ENCODE results near the gene PTPRK.
"Not testable (repeated sequence)": the region's sequence is repeated elsewhere in the genome, so short reads cannot be mapped to it uniquely, and the experiment has no call there.

The PTPRK gene

DNA sequence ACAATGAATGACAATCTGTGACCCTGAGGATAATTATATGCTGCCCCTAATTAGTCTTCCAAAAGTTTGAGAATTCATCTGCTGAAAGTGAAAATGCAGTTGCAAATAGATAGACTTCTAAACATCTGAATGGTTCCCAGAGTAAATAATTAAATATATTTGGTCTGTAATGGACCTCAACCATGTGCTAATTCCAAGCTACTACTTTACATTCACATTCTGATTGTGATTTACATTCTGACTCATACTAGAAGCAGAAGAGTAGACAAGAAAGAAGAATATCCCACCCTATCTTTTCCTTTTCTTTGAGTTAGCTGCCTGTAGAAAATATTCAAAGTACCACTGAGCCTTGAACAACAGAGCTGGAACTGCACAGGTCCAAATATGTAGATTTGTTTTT lies 80.8 kb downstream of the PTPRK start:
- no peaks in the 10 kb centered on the region for H3K36me3 ChIP-seq
- no peaks in the 10 kb centered on the region for H3K4me1 ChIP-seq (ENCODE audit: control insufficient read depth in 1 of 2, insufficient read depth in 1 of 2, low read depth in 1 of 2, low read length in 1 of 2)
- TF ChIP-seq, protein P1, sequence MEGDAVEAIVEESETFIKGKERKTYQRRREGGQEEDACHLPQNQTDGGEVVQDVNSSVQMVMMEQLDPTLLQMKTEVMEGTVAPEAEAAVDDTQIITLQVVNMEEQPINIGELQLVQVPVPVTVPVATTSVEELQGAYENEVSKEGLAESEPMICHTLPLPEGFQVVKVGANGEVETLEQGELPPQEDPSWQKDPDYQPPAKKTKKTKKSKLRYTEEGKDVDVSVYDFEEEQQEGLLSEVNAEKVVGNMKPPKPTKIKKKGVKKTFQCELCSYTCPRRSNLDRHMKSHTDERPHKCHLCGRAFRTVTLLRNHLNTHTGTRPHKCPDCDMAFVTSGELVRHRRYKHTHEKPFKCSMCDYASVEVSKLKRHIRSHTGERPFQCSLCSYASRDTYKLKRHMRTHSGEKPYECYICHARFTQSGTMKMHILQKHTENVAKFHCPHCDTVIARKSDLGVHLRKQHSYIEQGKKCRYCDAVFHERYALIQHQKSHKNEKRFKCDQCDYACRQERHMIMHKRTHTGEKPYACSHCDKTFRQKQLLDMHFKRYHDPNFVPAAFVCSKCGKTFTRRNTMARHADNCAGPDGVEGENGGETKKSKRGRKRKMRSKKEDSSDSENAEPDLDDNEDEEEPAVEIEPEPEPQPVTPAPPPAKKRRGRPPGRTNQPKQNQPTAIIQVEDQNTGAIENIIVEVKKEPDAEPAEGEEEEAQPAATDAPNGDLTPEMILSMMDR (IDR thresholded peaks at IDR 0.05): no peak
- H3K4me3 ChIP-seq (ENCODE audit: low read depth in 1 of 2, low read length in 1 of 2): no peak overlapping the region
- no peak overlapping the region for H3K27ac ChIP-seq
- H3K27me3 ChIP-seq: no peaks in the 10 kb centered on the region
- H3K9me3 ChIP-seq: no peaks in the 10 kb centered on the region

DNA sequence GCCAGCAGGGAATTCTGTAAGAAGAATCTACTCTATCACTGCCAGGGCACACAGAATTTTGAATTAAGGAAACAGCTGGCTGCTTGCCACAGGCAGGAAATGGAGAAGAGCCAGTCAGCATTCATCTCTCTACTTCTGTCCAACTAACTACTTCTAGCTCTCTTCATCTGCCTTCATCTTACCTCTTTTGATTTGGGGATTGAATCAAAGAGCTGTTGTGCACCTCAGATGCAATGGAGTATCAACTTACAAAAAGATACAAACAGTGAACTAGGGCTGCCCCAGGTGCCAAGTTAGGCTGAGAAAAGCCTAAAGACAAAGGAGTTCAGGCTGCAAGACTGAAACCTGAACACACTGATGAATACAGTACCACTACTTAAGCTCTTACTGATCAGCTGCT lies 82.0 kb downstream of the PTPRK start:
- Histone ChIP-seq H3K36me3 (no peaks in the 10 kb centered on the region), H3K27ac (no peak overlapping the region), H3K4me1 (ENCODE audit: control insufficient read depth in 1 of 2, insufficient read depth in 1 of 2, low read depth in 1 of 2, low read length in 1 of 2) (no peaks in the 10 kb centered on the region), H3K4me3 (ENCODE audit: low read depth in 1 of 2, low read length in 1 of 2) (no peak overlapping the region), H3K27me3 (no peaks in the 10 kb centered on the region), H3K9me3 (no peaks in the 10 kb centered on the region)
- TF ChIP-seq, protein P1 (IDR thresholded peaks at IDR 0.05): no peak

DNA sequence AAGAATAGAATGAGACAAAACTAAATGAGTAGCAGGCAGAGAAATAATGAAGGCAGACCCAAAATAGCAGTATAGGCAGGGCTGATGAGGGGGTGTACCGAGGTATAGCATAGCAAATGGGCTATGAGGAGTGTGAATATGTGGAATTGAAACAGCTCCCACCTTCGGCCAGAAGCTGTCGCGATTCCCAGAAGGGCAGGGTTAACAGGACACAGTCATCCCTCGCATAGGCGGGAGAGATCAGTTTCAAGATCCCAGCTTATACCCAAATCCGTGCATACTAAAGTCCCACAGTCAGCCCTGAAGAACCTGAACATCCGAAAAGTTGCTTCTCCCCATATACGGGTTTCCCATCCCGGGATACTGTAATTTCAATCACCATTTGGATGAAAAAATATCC lies 82.7 kb downstream of the PTPRK start:
- no peaks in the 10 kb centered on the region for H3K9me3 ChIP-seq
- H3K4me3 ChIP-seq (ENCODE audit: low read depth in 1 of 2, low read length in 1 of 2): no peak overlapping the region
- no peak overlapping the region for H3K27ac ChIP-seq

DNA sequence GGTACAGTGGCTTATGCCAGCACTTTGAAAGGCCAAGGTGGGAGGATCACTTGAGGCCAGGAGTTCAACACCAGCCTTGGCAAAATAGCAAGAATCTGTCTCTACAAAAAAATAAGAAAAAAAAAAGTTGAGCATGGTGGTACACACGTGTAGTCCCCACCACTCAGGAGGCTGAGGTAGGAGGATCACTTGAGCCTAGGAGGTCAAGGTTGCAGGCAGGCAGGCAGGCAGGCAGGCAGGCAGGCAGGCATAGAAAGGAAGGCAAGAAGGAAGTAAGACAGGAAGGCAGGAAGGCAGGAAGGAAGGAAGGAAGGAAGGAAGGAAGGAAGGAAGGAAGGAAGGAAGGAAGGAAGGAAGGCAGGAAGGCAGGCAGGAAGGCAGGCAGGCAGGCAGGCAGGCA lies 85.6 kb downstream of the PTPRK start:
- H3K4me3 ChIP-seq (ENCODE audit: low read depth in 1 of 2, low read length in 1 of 2); H3K9me3 ChIP-seq; H3K36me3 ChIP-seq; H3K4me1 ChIP-seq (ENCODE audit: control insufficient read depth in 1 of 2, insufficient read depth in 1 of 2, low read depth in 1 of 2, low read length in 1 of 2); H3K27me3 ChIP-seq; H3K27ac ChIP-seq: not testable (repeated sequence)

More for the DNA sequence above, 82.7 kb downstream of the PTPRK start:
- TF ChIP-seq, protein P1 (IDR thresholded peaks at IDR 0.05): no peak
- Histone ChIP-seq H3K27me3 (no peaks in the 10 kb centered on the region), H3K4me1 (ENCODE audit: control insufficient read depth in 1 of 2, insufficient read depth in 1 of 2, low read depth in 1 of 2, low read length in 1 of 2) (no peaks in the 10 kb centered on the region), H3K36me3 (no peaks in the 10 kb centered on the region)

DNA sequence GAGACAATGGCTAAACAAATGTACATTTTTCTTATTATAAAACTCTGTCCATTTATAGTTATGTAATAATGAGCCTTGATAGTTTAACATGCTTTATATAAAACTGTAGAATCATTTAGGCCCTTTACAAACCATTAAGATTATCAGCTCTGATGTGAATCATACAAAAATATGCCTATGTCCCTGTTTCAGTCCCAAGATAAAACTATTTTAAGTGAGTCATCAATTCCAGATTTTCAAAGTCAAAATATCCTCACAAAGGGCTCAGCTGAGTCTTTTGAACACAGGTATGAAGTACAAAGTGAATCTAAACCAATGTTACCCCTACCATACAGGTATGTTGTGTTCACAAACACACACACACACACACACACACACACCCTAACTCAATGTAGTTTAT lies 88.0 kb downstream of the PTPRK start:
- Histone ChIP-seq H3K27me3 (no peaks in the 10 kb centered on the region), H3K4me3 (ENCODE audit: low read depth in 1 of 2, low read length in 1 of 2) (no peak overlapping the region), H3K4me1 (ENCODE audit: control insufficient read depth in 1 of 2, insufficient read depth in 1 of 2, low read depth in 1 of 2, low read length in 1 of 2) (no peaks in the 10 kb centered on the region), H3K9me3 (no peaks in the 10 kb centered on the region), H3K36me3 (no peaks in the 10 kb centered on the region), H3K27ac (no peak overlapping the region)
- TF ChIP-seq, protein P1 (IDR thresholded peaks at IDR 0.05): no peak

DNA sequence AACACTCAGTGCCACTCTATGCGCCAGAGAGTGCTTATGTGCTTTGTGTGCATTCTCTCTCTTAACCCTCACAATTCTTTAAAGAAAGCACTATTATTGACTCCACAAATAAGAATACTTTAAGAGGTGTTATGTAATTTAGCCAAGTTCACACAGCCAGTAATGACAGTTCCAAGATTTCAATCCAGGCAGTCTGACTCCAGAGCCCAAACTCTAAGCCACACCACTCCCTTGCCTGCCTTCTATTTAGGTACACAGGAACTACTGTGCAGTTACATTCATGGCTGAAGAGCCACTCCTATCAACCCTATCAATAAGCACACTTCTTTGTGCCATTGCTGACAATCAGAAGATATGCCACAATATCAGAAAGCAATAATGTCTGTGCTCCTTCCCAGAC lies 93.3 kb downstream of the PTPRK start:
- Histone ChIP-seq H3K4me3 (ENCODE audit: low read depth in 1 of 2, low read length in 1 of 2) (no peak overlapping the region), H3K4me1 (ENCODE audit: control insufficient read depth in 1 of 2, insufficient read depth in 1 of 2, low read depth in 1 of 2, low read length in 1 of 2) (no peaks in the 10 kb centered on the region), H3K9me3 (no peaks in the 10 kb centered on the region), H3K36me3 (no peaks in the 10 kb centered on the region), H3K27me3 (no peaks in the 10 kb centered on the region), H3K27ac (no peak overlapping the region)
- TF ChIP-seq, protein P1 (IDR thresholded peaks at IDR 0.05): no peak

Data from neutrophil (primary cell).